Activated naive CD8-positive, alpha-beta T cell treated with anti-CD3 and anti-CD28 coated beads, Interleukin-2, amount 50 U/mL, for 16 hours (primary cell): ENCODE results near the gene IFNA8.
A peak's percentile ranks its signal among the peaks of the same experiment; 100 is the strongest.
"Not testable (repeated sequence)": the region's sequence is repeated elsewhere in the genome, so short reads cannot be mapped to it uniquely, and the experiment has no call there.

Experiments used
- DNase-seq: peaks from one replicate; pipeline ENCODE4 v3.0.0-alpha.2; 2020; ENCODE audit warnings: low read depth, low spot score

IFNA8 gene

GRCh38 chr9:21428235-21428634 is 19.3 kb downstream of the IFNA8 start:
- no peak for DNase-seq

GRCh38 chr9:21429191-21429590 is 20.3 kb downstream of the IFNA8 start:
- DNase-seq: no peak

- DNase-seq: no peak
Measured at GRCh38 chr9:21432672-21433425, 23.9 kb downstream of the IFNA8 start.

GRCh38 chr9:21434202-21435014 is 25.5 kb downstream of the IFNA8 start:
- DNase-seq: peak; percentile 29

GRCh38 chr9:21435015-21435383 is 26.1 kb downstream of the IFNA8 start:
- not testable (repeated sequence) for DNase-seq

- DNase-seq: no peak
Measured at GRCh38 chr9:21440139-21440538, 31.2 kb downstream of the IFNA8 start, which contains the start of gene IFNA1. Gene IFNA1, plus strand, starts transcription at chr9:21440439. Its CDS starts 69 bp downstream, at chr9:21440508.

GRCh38 chr9:21443849-21444625 is 35.1 kb downstream of the IFNA8 start:
- DNase-seq: no peak

GRCh38 chr9:21449312-21449711 is 40.4 kb downstream of the IFNA8 start:
- DNase-seq: not testable (repeated sequence)

- DNase-seq: no peak
Measured at GRCh38 chr9:21450733-21451394, 41.9 kb downstream of the IFNA8 start.

- no peak for DNase-seq
Measured at GRCh38 chr9:21452681-21453080, 43.8 kb downstream of the IFNA8 start.

GRCh38 chr9:21454149-21454548 is 45.2 kb downstream of the IFNA8 start:
- no peak for DNase-seq

GRCh38 chr9:21455320-21455719 is 46.4 kb downstream of the IFNA8 start:
- DNase-seq: no peak
